Heart left ventricle (tissue), 13 donors: ENCODE data around the gene SPTLC2.

Source experiments
- CTCF ChIP-seq, 12 donors: fragments of 200-600 bp; sonication (generic) in 4 of 12; IDR thresholded peaks; one replicate each; pipeline versions ENCODE4 v1.5.0 to v1.8.0; 2018 to 2022; ENCODE audit warnings: antibody characterized with exemption in 12 of 12, mild to moderate bottlenecking in 5 of 12
- POLR2A ChIP-seq, 2 donors: fragments of 450-650 bp; IDR thresholded peaks; one replicate each; pipeline ENCODE4 v1.6.1; 2017; ENCODE audit warnings: antibody characterized with exemption in 2 of 2, mild to moderate bottlenecking in 2 of 2, moderate library complexity in 2 of 2
- donor health status: ischemic (EF 13 %, LVEDD 7.1; RV severe dilation, severe dysfunction).
- donor health status: DM: no; HTN: yes; CAD: no.
- donor health status: DM: no; HTN: no; CAD: no.
- donor health status: ischemic (EF 25% LVEDD 6.9; RV normal size, moderate dysfunction).
- donor health status: ischemic (EF 25% LVEDD 5.7; RV mildly dilated, moderate dysfunction).
- donor health status: ischemic (EF 35%, LVEDD 5.7; RV mildly dilated, moderate dysfunction).
- donor health status: nonischemic (EF 11% LVEDD 7.7; RV severe dilation, severe dysfunction).
- donor health status: DM: yes; HTN: yes; CAD: no.
- donor health status: PGD.
- donor health status: ischemic (EF 29% LVEDD 5.4; RV normal size, mild dysfunction).
- donor health status: nonischemic (EF 23%, LVEDD 6.1; RV moderate dilation, normal function).

DNA sequence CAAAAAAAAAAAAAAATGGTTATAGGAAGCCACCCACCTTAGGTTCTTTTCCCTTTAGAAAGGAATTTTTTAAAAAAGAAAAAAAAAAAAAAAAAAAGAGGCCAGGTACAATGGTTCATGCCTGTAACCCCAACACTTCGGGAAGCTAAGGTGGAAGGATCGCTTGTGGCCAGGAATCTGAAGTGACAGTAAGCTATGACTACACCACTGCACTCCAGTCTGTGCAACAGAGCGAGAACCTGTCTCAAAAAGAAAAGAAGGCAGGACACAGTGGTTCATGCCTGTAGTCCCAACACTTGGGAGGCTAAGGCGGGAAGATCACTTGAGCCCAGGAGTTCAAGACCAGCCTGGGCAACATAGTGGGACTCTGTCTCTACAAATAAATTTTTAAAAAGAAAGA lies 36.0 kb downstream of the SPTLC2 start:
- no peak for TF ChIP-seq CTCF (IDR thresholded peaks at IDR 0.05)
- TF ChIP-seq POLR2A (IDR thresholded peaks at IDR 0.05) = no peak
